ENCODE results near the gene NRXN3. TPM values are rescaled to one million over a fixed set of nuclear protein-coding genes. Genes with fewer than 3 reads are reported as not detected.

The NRXN3 gene
- total RNA-seq, 1 donor from 2014 or later: 5.9 TPM

DNA sequence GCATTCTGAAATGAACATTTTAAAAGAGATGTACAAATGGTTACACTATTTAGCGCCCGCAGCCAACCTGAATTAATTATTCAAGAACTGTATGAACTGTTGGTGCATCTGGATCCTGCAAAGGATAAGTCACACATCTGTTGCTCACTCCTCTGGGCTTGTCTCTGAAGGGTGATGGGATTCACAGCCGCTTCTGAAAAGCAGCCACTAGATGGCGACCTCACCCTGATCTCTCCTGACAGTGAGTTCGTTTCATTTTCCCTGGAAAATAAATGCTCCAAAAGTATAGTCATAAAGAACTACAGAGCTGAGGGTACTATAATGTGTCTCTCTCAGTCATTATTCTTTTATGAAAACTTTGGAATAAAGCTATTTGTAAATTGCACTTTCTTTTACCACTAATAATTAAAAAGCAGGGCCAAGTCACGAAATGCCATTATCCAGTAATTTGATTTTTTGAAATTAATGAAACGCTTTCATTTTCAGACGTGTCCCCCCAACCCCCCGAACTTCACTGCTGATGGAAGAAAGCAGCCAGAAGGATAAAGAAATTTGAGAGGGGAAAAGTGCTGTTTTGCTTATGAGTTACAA is 789.6 kb downstream of the NRXN3 start:
- H3K4me2 ChIP-seq: no peak overlapping the region
- no peak overlapping the region for H3K4me3 Mint-ChIP-seq
- H3K9ac ChIP-seq: no peak overlapping the region

DNA sequence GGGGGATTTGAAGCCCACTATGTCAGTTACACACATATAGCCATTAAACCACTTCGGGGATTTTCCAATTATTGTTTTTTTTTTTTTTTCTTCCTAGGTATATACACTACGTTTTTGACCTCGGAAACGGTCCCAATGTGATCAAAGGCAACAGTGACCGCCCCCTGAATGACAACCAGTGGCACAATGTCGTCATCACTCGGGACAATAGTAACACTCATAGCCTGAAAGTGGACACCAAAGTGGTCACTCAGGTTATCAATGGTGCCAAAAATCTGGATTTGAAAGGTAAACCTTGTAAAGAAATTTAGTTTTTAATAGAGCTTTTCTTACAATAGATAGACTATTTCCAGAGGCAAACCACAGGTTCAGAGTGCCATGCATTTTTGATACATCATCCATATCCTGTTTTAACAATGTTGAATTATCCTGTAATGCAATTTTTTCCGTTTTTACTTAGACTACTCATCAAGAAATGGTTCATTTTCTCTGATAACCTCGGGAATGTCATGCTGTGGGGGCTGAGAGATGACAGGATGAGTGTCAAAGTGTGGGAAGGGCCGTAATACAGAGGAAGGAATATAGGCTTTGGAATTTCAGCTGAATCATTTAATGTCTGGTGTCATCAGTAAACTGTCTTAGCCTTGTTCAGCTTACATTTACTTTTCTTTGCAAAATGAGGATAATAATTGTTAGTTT is 797.1 kb downstream of the NRXN3 start:
- Mint-ChIP-seq H3K4me1 (peaks cover 5% of the 10 kb centered on the region), H3K27me3 (ENCODE audit: insufficient read depth, low read depth) (peaks cover 6% of the 10 kb centered on the region), H3K9me3 (peaks cover 2% of the 10 kb centered on the region), H3K4me3 (no peak overlapping the region), H3K27ac (no peak overlapping the region), H3K36me3 (peaks cover 1% of the 10 kb centered on the region)
- Histone ChIP-seq H3K9me3 (ENCODE audit: low read depth) (no peaks in the 10 kb centered on the region), H3F3A (ENCODE audit: low read depth) (no peaks in the 10 kb centered on the region), H3K4me1 (peaks cover 17% of the 10 kb centered on the region), H3K36me3 (no peaks in the 10 kb centered on the region), H3K79me2 (ENCODE audit: low read depth) (no peaks in the 10 kb centered on the region), H3K27me3 (no peaks in the 10 kb centered on the region), H2AFZ (replicated peaks) (no peak overlapping the region), H3K9ac (no peak overlapping the region), H3K4me3 (no peak overlapping the region), H3K27ac (no peak overlapping the region), H4K20me1 (ENCODE audit: low read depth) (no peaks in the 10 kb centered on the region), H3K4me2 (no peak overlapping the region)
- TF ChIP-seq EZH2 (IDR thresholded peaks at IDR 0.05) (no peak), EZH2phosphoT487 (IDR thresholded peaks at IDR 0.05) (no peak)
- TF ChIP-seq, protein P1, sequence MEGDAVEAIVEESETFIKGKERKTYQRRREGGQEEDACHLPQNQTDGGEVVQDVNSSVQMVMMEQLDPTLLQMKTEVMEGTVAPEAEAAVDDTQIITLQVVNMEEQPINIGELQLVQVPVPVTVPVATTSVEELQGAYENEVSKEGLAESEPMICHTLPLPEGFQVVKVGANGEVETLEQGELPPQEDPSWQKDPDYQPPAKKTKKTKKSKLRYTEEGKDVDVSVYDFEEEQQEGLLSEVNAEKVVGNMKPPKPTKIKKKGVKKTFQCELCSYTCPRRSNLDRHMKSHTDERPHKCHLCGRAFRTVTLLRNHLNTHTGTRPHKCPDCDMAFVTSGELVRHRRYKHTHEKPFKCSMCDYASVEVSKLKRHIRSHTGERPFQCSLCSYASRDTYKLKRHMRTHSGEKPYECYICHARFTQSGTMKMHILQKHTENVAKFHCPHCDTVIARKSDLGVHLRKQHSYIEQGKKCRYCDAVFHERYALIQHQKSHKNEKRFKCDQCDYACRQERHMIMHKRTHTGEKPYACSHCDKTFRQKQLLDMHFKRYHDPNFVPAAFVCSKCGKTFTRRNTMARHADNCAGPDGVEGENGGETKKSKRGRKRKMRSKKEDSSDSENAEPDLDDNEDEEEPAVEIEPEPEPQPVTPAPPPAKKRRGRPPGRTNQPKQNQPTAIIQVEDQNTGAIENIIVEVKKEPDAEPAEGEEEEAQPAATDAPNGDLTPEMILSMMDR (IDR thresholded peaks at IDR 0.05): no peak
- DNase-seq (ENCODE audit: low spot score): no peak

More for the DNA sequence above, 789.6 kb downstream of the NRXN3 start:
- Histone ChIP-seq H3F3A (ENCODE audit: low read depth) (no peaks in the 10 kb centered on the region), H3K4me1 (no peaks in the 10 kb centered on the region), H3K36me3 (no peaks in the 10 kb centered on the region), H3K27ac (no peak overlapping the region), H4K20me1 (ENCODE audit: low read depth) (no peaks in the 10 kb centered on the region), H3K27me3 (no peaks in the 10 kb centered on the region), H3K9me3 (ENCODE audit: low read depth) (no peaks in the 10 kb centered on the region), H3K79me2 (ENCODE audit: low read depth) (no peaks in the 10 kb centered on the region), H3K4me3 (no peak overlapping the region), H2AFZ (replicated peaks) (no peak overlapping the region)
- DNase-seq (ENCODE audit: low spot score): peak; percentile 79
- H3K9me3 Mint-ChIP-seq: no peaks in the 10 kb centered on the region
- H3K27me3 Mint-ChIP-seq (ENCODE audit: insufficient read depth, low read depth): peaks cover 2% of the 10 kb centered on the region
- H3K4me1 Mint-ChIP-seq: peaks cover 14% of the 10 kb centered on the region
- H3K27ac Mint-ChIP-seq: no peak overlapping the region
- TF ChIP-seq EZH2 (IDR thresholded peaks at IDR 0.05): no peak
- TF ChIP-seq, protein P1 (IDR thresholded peaks at IDR 0.05): peak; percentile 92
- H3K36me3 Mint-ChIP-seq: peaks cover 2% of the 10 kb centered on the region

DNA sequence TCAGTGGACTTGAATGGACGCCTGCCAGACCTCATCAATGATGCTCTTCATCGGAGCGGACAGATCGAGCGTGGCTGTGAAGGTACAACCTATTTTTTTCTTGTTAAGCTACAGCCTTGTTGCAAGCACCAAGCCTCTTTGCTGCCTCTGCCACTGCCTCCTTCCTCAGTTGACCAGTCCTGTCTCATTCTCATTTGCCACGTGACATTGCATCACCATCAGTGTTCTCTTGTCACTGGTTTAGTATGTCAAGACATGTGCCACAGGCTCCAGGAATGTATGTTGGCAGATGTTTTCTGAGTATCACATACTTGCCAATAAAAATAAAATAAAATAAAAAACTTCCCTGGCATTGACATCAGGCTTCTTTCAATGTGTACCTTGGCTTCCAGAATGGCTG is 798.1 kb downstream of the NRXN3 start:
- no peak overlapping the region for H2AFZ ChIP-seq (replicated peaks)

More for the DNA sequence above, 798.1 kb downstream of the NRXN3 start:
- H3K4me3 Mint-ChIP-seq: no peak overlapping the region
- Histone ChIP-seq H3K9me3 (ENCODE audit: low read depth) (no peaks in the 10 kb centered on the region), H3K27me3 (no peaks in the 10 kb centered on the region), H3F3A (ENCODE audit: low read depth) (no peaks in the 10 kb centered on the region), H3K79me2 (ENCODE audit: low read depth) (no peaks in the 10 kb centered on the region), H3K36me3 (no peaks in the 10 kb centered on the region), H4K20me1 (ENCODE audit: low read depth) (no peaks in the 10 kb centered on the region), H3K9ac (no peak overlapping the region), H3K4me2 (no peak overlapping the region), H3K27ac (no peak overlapping the region), H3K4me3 (no peak overlapping the region), H3K4me1 (peaks cover 17% of the 10 kb centered on the region)
- H3K4me1 Mint-ChIP-seq: peaks cover 7% of the 10 kb centered on the region
- TF ChIP-seq, protein P1 (IDR thresholded peaks at IDR 0.05): no peak
- TF ChIP-seq EZH2 (IDR thresholded peaks at IDR 0.05) (no peak), EZH2phosphoT487 (IDR thresholded peaks at IDR 0.05) (no peak)
- H3K27me3 Mint-ChIP-seq (ENCODE audit: insufficient read depth, low read depth): peaks cover 9% of the 10 kb centered on the region
- H3K9me3 Mint-ChIP-seq: peaks cover 8% of the 10 kb centered on the region
- H3K36me3 Mint-ChIP-seq: peaks cover 2% of the 10 kb centered on the region
- peak overlapping the region; percentile 90 for H3K27ac Mint-ChIP-seq
- DNase-seq (ENCODE audit: low spot score): no peak
